Measurements from ENCODE around the gene KLHL21. TPM values are rescaled to one million over a fixed set of nuclear protein-coding genes. Genes with fewer than 3 reads are reported as not detected.

KLHL21 gene
- total and polyA plus RNA-seq, 9 of the 15 experiments (the other 6 are each of a cell fraction or from before 2014, with no cell fraction given): 2.1 to 42.1 (median 17.5) TPM

- TF ChIP-seq EP300 (IDR thresholded peaks at IDR 0.05; ENCODE audit: low read length) (no peak), ZBTB11 (CRISPR knock-in tag; IDR thresholded peaks at IDR 0.05) (peak in 1 of 3 experiments; percentile 76; a peak in 2 of 6 replicates), HOXB6 (CRISPR knock-in tag; IDR thresholded peaks at IDR 0.05; ENCODE audit: borderline replicate concordance) (no peak), NR2F6 (CRISPR knock-in tag; IDR thresholded peaks at IDR 0.05) (no peak), KLF13 (tag; IDR thresholded peaks at IDR 0.05; ENCODE audit: borderline replicate concordance, low read depth) (peak; percentile 95), FOXM1 (IDR thresholded peaks at IDR 0.05; ENCODE audit: low read depth) (no peak), FOXM1 (CRISPR knock-in tag; IDR thresholded peaks at IDR 0.05; ENCODE audit: low read depth) (no peak), ETS2 (tag; IDR thresholded peaks at IDR 0.05; ENCODE audit: borderline replicate concordance, poor library complexity, severe bottlenecking) (no peak), BRD4 (IDR thresholded peaks at IDR 0.05) (no peak), ZNF197 (CRISPR knock-in tag; IDR thresholded peaks at IDR 0.05; ENCODE audit: low read depth) (peak; percentile 91), CXXC5 (CRISPR knock-in tag; IDR thresholded peaks at IDR 0.05) (peak; percentile 96), SOX6 (IDR thresholded peaks at IDR 0.05) (no peak), JUND (IDR thresholded peaks at IDR 0.05; ENCODE audit: borderline replicate concordance, low read depth, low read length) (peak; percentile 40), JUND (tag; IDR thresholded peaks at IDR 0.05; ENCODE audit: borderline replicate concordance, low read depth, low read length) (no peak; the same call in 2 of the 3 replicates), BRF1 (IDR thresholded peaks at IDR 0.05; ENCODE audit: borderline replicate concordance, extremely low read depth, insufficient read length) (no peak), TAF1 (IDR thresholded peaks at IDR 0.05; ENCODE audit: control insufficient read depth, extremely low read depth, insufficient read depth, low read length, severe bottlenecking) (peak; percentile 80), PREB (CRISPR knock-in tag; IDR thresholded peaks at IDR 0.05) (no peak)
- TF ChIP-seq, protein P1, sequence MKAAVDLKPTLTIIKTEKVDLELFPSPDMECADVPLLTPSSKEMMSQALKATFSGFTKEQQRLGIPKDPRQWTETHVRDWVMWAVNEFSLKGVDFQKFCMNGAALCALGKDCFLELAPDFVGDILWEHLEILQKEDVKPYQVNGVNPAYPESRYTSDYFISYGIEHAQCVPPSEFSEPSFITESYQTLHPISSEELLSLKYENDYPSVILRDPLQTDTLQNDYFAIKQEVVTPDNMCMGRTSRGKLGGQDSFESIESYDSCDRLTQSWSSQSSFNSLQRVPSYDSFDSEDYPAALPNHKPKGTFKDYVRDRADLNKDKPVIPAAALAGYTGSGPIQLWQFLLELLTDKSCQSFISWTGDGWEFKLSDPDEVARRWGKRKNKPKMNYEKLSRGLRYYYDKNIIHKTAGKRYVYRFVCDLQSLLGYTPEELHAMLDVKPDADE (conservative IDR thresholded peaks at IDR 0.05; ENCODE audit: control insufficient read depth, low read depth, low read length): peak; percentile 99
- TF ChIP-seq, protein P2, sequence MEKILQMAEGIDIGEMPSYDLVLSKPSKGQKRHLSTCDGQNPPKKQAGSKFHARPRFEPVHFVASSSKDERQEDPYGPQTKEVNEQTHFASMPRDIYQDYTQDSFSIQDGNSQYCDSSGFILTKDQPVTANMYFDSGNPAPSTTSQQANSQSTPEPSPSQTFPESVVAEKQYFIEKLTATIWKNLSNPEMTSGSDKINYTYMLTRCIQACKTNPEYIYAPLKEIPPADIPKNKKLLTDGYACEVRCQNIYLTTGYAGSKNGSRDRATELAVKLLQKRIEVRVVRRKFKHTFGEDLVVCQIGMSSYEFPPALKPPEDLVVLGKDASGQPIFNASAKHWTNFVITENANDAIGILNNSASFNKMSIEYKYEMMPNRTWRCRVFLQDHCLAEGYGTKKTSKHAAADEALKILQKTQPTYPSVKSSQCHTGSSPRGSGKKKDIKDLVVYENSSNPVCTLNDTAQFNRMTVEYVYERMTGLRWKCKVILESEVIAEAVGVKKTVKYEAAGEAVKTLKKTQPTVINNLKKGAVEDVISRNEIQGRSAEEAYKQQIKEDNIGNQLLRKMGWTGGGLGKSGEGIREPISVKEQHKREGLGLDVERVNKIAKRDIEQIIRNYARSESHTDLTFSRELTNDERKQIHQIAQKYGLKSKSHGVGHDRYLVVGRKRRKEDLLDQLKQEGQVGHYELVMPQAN (IDR thresholded peaks at IDR 0.05; ENCODE audit: borderline replicate concordance): no peak
These were observed 10.8 kb upstream of the KLHL21 start, which contains the start of gene PHF13 (continued) for GRCh38 chr1:6613361-6614018.
